BJ (cell line): ENCODE results near the gene PPP1R16B. TPM values are rescaled to one million over a fixed set of nuclear protein-coding genes. Genes with fewer than 3 reads are reported as not detected.

Source experiments
- CTCF ChIA-PET: fragments of 350-600 bp; formaldehyde crosslinking; extraction: SDS; loops from one replicate; lab custom pipeline; 2021; ENCODE audit warnings: antibody characterized with exemption, inconsistent platforms; lab: Yijun Ruan, JAX
- POLR2A ChIA-PET: fragments of 300-600 bp; sonication (Branson Sonifier 250); formaldehyde crosslinking; extraction: SDS; loops from one replicate; lab custom pipeline; 2021; ENCODE audit warnings: antibody characterized with exemption; lab: Charles Lee
- DNase-seq: peaks from one replicate; pipeline ENCODE4 v3.0.0-alpha.2; 2011; ENCODE audit warnings: low read depth
- H3K27me3 ChIP-seq: 2 replicates; pipeline ENCODE4 v1.6.0; 2011; ENCODE audit warnings: low read length; ENCODE audit not compliant: control insufficient read depth, insufficient read depth
- H3K36me3 ChIP-seq: 2 replicates; pipeline ENCODE4 v1.5.1; 2011; ENCODE audit warnings: low read length; ENCODE audit not compliant: control insufficient read depth, insufficient read depth
- H3K4me3 ChIP-seq: 2 replicates; pipeline ENCODE4 v1.5.1; 2011; ENCODE audit warnings: low read depth, mild to moderate bottlenecking, control low read depth, low read length
- CTCF ChIP-seq: IDR thresholded peaks from 2 replicates; pipeline ENCODE4 v1.5.1; 2011; ENCODE audit warnings: low read depth, mild to moderate bottlenecking, control low read depth, inconsistent platforms, low read length, moderate library complexity; ENCODE audit not compliant: insufficient read depth
- polyA plus RNA-seq: library from polyadenylated mRNA; depleted of rRNA; stranded (reverse); fragments of >200 nt; gene quantifications from 2 replicates; pipeline ENCODE4 v1.2.3, GENCODE V29; 2011

PPP1R16B gene
- polyA plus RNA-seq, 1 experiment = not detected

- no peak for DNase-seq
- peaks cover 3% of the 10 kb centered on the region for H3K36me3 ChIP-seq
- ChIA-PET POLR2A (no interaction called here), CTCF (no interaction called here)
- no peak for TF ChIP-seq CTCF
- no peaks in the 10 kb centered on the region for H3K27me3 ChIP-seq
- no peak overlapping the region for H3K4me3 ChIP-seq
Measured at GRCh38 chr20:38946836-38947235, 141.3 kb downstream of the PPP1R16B start.

GRCh38 chr20:38947931-38948362 lies 142.4 kb downstream of the PPP1R16B start:
- TF ChIP-seq CTCF = no peak
- Histone ChIP-seq H3K27me3 (no peaks in the 10 kb centered on the region), H3K4me3 (no peak overlapping the region), H3K36me3 (peaks cover 3% of the 10 kb centered on the region)
- DNase-seq = no peak
- ChIA-PET CTCF (no interaction called here), POLR2A (no interaction called here)

- CTCF ChIA-PET = interaction anchor here (1.4 kb wide), 1 partner anchor 79 kb away, joined by 3 read pairs; no protein-coding TSS in a partner anchor
- Histone ChIP-seq H3K4me3 (no peak overlapping the region), H3K36me3 (peaks cover 3% of the 10 kb centered on the region), H3K27me3 (no peaks in the 10 kb centered on the region)
- POLR2A ChIA-PET = no interaction called here
- DNase-seq = no peak
- TF ChIP-seq CTCF = no peak
Measured at GRCh38 chr20:38950254-38950653, 144.8 kb downstream of the PPP1R16B start.

- CTCF ChIA-PET = no interaction called here
- Histone ChIP-seq H3K27me3 (no peaks in the 10 kb centered on the region), H3K36me3 (peaks cover 3% of the 10 kb centered on the region), H3K4me3 (no peak overlapping the region)
- POLR2A ChIA-PET = no interaction called here
- no peak for DNase-seq
- no peak for TF ChIP-seq CTCF
Measured at GRCh38 chr20:38951611-38952010, 146.1 kb downstream of the PPP1R16B start.

GRCh38 chr20:38952153-38952552 lies 146.7 kb downstream of the PPP1R16B start:
- ChIA-PET CTCF (no interaction called here), POLR2A (no interaction called here)
- Histone ChIP-seq H3K36me3 (peaks cover 3% of the 10 kb centered on the region), H3K4me3 (no peak overlapping the region), H3K27me3 (no peaks in the 10 kb centered on the region)
- TF ChIP-seq CTCF = no peak
- no peak for DNase-seq
